AG08396 (cell line): ENCODE data around the gene CSTF1.

ENCODE experiments used
- DNase-seq: peaks from one replicate; pipeline ENCODE4 v3.0.0; 2012; ENCODE audit warnings: low spot score, mixed read lengths

Gene CSTF1

DNA sequence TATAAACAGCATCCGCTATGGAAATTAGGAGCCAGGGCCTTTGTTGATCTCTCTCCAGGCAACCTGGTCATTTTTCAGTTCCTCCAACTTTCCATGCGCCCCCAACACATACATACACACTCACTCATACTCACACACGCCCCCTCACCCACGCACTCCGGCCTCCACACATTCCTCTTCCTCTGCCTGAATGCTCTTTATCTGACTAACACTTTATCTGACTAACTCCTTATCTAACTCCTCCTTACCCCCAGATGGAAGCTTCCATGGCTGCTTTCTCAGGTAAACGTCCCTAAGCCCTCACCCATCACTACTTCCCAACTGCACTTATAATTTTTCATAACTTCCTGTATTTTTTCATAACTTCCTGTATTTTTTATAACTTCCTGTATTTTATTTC, 37.1 kb downstream of the CSTF1 start:
- peak; percentile 57 for DNase-seq

DNA sequence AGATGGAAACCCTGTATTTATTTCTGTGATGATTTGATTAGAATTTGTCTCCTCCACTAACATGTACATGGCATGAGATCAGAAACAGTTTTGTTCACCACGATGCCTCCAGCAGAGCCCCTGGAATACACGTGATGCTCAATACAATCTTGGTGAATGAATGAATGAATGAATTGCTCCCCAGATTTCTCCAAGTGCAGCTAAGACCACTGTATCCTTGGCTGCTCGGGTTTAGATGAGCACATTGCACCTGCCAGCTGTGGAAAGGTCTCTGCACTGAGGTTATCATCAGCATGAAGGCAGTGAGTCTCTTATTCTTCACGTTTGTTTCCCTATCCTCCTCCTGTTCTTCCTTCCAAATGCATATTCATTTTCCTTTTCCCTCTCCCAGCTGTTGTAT, 37.5 kb downstream of the CSTF1 start:
- DNase-seq, result no peak

DNA sequence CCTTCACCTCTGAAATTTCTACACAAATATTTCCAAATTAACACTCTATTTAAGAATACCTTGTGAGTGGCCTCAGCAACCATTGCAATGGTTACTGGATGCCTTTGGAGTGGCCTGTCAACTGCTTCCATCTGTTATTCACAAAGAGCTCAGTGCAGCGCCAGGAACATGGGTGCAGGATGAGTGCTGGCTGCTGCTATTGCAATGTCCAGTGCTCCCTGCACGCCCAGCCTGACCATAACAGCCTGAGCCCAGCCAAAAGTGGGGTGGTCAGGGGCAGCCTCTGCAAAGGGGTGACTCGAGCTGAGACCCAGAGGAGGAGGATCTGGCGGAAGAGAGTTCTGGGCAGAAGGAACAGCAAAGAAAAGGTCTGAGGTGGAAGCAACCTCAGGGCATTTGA, 38.0 kb downstream of the CSTF1 start:
- DNase-seq, result peak; percentile 36

DNA sequence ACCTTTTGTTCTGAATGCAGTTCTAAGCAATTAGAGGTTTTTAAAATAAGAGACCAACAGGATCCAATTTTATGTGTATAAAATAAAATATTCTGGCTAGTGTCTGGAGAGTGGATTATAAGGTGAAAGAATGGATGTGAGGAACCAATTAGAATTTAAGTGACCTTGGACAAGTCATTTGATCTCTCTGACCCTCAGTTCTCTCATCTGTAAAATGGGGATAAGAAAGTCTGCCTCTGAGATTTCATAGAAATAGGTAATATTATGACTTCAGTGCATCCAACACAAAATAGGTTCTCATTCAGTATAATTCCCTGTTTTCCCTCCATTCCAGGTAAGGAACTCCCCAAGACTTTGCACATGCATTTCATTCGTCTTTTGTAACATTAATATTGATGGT, 38.5 kb downstream of the CSTF1 start:
- DNase-seq, result no peak

DNA sequence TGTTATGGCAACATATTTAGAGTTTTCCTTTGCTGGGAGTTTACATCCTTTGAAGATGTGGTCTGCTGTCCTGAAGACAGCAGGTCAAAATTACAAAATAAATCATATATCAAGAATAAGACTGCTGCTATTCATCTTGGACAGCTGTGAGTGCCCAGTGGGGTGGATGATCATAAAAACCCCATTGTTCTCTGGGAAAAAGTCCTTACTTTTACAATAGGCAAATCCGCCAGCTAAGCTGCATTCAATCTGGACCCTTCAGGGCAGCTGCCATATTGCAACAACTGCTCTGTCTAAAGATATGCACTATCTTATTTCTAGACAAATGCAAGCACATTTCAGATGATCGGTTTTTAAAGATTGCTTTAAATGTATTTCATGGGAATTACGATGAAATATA, 39.0 kb downstream of the CSTF1 start:
- DNase-seq, result no peak

DNA sequence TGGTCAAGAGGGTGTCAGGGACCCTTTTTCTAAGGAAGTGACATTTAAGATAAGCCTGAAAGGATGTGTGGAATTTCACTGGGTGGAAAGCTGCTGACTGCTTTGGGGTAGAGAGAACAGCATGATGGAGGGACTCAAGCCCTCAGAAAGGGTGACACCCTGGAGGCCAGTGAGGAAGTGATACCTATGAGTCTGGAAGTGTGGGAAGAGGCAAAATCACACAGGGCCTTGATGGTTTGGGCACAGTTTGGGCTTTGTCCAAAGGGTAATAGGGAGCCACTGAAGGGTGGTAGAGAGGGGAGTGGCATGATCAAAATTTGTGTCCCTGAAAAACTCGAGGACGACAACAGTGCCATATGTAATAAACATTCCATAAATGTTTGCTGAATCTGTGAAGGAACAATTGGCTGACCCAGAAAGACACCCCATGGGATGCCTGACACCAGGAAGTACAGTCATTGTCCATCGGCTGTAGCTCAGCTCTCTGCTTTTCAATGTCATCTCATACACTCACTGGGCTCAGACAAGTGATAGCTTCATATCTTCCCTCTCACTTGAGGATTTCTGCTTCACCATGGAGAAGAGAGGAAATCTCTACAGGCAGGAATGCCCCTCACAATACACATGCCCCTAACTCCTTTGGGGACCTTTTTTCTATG, 40.9 kb downstream of the CSTF1 start:
- peak; percentile 29 for DNase-seq

DNA sequence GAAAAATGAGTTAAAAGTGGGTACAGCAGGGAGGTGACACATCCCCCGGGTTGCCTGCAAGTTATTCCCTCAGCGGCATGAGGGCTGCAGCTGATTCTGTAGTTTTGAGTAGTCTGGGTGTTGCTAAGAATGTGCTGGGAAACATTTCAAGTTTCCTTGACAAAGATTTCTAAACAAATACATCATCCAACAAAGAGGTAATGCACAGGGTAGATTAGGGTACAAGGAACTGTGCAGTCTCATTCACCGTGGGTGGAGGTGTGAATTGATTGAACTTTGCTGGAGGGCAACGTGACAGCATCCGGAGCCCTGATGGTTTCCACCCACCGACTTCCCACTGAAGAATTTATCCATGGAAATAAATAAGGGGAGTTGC, 41.4 kb downstream of the CSTF1 start:
- peak; percentile 58 for DNase-seq

DNA sequence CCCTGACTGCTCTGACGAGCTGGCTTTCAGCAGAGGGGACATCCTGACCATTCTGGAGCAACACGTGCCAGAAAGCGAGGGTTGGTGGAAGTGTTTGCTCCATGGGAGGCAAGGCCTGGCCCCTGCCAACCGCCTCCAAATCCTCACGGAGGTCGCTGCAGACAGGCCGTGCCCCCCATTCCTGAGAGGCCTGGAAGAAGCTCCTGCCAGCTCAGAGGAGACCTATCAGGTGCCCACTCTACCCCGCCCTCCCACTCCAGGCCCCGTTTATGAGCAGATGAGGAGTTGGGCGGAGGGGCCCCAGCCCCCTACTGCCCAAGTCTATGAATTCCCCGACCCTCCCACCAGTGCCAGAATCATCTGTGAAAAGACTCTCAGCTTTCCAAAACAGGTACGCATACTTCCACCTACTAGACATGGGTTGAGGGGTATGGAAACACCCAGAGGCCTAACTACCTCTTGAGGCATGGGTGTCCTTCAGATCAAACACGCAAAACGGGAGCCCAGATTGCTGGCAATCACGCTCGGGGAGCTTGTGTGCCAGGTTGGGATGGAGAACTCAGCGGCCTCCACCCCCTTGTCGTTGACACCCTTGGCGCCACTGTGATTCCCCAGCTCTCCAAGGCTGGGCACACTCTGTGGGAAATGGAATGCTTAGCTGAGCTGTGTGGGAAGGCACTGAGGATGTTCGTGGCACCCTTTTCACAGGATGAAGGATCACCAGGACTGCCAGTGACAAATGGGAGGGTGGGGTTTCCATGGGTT, 44.9 kb downstream of the CSTF1 start:
- no peak for DNase-seq

DNA sequence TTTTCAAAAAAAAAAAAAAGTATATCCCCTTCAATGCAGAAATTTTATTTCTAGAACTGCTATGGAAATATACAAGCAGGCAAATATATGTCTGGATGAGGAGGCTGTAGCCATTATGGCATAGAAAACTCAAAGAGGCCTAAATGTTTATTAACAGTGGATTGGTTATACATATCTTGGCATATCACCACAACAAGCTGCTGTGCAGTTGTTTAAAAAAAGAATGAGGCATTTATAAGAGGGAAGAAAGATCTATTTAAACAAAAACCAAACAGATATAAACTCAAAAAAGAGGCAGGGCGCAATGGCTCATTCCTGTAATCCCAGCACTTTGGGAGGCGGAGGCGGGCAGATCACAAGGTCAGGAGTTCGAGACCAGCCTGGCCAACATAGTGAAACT, 45.8 kb downstream of the CSTF1 start:
- no peak for DNase-seq

DNA sequence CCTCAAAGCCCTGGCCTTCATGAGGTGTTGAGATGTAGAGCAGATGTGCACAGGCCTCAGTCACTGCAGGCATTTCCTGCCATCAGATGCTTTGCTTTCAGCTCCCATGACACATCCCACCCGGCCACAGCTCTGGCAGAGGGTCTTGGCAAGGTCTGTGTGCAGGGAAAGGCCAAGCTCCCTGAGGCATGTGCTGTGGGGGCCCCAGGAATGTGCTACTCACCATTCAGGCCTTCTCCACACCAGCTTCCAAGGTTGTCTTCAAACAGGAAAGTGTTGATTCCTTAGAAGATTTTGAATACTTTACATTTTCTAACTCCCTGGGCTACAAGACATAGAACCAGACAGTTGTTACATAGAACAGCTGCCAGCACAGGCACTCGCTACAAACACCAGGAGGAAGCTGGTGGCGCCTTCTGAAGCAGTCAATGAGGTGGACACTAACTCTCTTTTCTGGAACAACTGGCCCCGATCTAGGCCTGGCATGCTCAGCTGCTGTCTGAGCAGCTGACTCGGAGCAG, 47.4 kb downstream of the CSTF1 start:
- DNase-seq, result peak; percentile 90

DNA sequence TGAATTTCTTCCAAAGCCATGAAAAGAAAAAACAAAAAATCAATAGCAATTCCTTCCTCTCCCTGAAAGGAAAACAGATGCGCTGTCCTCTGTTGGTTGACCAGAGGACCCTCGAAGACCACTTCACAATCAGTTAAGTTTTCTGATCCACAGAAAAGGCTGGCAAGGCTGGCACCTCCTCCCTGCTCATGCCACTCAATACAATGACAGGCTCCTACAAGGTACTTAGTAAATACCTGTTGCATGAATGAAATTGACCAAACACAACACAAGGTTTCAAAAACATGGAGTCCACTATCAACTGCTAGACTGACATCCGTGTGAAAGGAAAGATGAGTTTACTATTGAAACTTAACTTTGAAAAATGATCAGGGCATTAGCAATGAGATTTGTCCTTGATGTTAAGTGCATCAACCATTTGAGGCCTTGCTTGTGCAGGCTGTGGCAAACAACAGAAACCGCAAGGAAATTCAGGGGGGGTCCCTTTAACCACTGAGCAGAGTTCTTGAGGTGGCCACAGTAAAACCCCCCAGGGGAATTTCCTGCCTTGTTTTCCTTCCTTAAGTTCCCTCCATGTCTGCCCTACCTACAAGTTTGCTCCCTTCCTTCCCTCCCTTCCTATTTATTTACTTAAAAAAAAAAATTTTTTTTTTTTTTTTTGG, 48.0 kb downstream of the CSTF1 start:
- DNase-seq, result no peak

DNA sequence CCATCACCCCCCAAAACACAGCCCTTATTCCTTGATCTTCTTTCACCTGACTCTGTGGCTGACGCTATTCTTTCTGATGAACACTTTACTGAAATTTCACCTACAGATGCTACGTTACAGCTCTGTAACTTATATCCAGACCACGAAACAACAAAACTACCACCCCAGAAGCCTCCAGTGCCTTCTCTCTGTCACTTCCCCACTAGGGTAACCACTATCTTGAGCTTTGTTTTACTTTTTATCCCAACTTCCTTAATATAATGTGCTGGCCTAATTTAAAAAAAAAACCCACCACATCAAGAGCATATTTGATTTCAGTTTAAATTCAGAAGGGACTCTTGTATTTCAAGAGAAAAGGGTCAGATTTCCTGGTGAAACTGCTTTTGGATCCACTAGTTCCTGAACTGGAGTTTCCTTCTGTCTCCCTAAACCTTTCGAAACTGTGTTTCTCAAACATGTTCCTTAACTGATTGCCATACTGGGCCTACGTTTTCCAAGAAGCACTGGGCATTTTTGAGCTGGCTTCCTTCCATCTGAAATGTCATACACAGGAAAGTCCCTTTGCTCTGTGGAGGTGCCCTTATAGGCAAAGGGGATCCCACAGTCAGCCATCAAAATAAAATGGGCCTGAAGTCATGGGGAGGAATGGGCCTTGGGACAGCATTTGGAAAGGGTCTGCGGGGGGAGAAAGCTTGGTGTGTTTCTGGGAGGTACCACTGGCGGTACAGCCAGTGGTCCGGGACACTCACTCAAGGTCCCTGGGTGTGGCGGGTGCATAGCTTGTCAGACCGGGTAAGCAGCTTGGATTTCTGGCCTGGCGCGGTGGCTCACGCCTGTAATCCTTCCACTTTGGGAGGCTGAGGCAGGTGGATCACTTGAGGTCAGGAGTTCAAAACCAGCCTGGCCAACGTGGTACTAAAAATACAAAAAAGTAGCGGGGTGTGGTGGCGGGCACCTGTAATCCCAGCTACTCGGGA, 50.2 kb downstream of the CSTF1 start:
- no peak for DNase-seq

DNA sequence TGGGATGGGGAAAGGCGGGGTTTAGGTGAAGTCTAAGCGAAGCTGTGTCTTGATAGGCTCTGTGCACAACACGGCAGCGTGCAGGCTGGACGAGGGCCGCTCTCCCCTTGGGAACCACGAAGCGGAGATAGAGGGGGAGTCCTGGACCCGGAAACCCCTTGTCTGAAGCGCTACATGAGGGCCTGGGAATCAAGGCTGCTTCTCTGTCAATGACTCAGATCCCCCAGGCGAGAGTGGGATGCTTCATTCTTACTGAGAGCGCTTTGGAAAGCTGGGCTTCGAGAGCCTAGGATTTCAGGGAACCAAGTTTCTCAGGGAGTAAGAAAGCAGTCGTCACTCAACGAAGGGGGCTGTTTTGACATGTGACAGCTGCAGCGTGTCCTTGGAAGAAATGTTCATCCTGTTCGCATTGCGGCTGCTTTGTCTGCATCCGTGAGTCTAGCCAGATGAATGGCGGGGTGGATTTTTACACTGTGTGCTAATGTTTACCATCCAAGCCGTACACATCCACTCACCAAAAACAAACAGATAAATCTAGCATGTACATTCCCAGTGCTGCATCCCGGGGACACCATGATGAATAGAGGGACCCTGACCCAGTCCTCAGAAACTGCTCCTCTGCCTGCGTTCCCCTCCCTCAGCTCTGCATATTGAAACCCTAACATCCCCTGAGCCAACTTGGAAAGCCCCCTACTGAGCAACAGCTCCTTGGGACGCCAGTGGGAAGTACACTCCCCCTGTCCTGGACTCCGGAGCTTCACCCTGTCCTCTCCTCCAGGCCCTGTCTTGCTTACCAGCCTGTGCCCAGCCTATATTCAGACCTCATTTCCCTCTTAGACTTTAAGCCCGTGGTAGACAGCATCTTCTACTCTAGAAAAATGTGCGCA, 51.5 kb downstream of the CSTF1 start:
- DNase-seq, result peak; percentile 26

DNA sequence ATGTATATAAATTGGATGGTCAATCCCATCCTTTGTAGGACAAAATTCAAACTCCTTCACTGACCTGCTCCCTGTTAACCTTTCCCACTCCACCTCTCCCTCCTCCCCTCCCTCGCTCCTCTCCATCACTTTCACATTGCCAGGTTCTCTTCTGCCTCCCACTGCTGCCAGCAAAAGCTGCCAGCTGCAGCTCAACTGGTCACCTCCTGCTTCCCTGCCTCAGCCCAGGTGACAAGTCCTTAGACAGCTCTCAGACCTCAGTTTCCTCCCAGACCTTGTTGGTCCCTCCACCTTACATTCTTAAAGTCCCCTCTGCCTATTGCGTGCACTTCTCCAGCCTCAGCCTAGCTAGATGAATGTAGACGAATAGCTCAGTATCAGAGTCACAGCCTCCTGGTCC, 52.7 kb downstream of the CSTF1 start:
- DNase-seq, result no peak

DNA sequence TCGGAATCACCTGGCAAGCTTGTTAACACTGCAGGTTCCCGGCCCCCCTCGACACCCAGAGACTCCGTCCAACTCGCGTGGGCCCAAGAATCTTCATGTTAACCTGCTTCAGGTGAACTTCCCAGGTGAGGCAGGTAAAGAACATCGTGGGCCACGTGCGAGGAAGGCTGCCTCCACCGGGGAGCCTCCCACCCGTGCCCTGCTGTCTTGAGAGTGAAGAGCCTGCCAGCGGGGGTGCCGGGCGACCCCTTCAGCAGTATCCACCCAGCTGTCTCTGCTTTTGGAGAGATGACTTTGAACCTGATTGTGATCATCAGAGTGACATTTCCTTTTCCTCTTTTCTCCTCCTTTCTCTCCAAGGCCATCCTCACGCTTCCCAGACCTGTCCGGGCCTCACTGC, 53.1 kb downstream of the CSTF1 start:
- DNase-seq, result no peak

DNA sequence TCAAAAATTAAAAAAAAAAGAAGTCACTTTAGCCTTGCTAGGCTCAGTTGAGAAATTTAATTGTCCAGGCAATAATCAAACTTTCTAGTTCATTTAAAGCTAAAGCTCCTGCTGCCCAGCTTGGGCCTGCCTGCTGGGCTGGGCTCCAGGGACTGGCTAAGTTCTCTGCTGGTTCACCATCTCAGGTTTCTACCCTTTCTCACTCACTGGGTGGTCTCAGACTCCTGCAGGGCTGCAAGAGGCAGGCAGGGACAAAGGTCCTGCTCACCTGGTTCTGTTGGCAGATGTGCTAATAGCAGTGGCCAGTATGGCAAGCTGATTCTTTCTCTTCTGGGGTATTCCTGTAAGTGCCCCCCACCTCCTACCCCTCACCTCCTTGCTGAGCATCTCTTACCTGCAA, 54.8 kb downstream of the CSTF1 start:
- no peak for DNase-seq

DNA sequence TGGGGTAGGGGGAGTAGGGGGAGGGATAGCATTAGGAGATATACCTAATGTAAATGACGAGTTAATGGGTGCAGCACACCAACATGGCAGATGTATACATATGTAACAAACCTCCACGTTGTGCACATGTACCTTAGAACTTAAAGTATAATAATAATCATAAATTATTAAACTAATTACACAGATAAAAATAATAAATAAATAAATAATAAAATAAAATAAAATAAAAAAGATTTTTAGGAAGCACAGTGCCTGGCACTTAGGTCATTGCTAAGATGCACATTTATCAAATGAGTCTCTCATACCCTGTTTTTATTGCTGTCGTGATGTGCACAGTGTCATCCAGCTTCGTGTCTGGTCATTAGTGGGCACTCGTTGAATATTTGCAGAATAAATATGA, 57.0 kb downstream of the CSTF1 start:
- DNase-seq, result no peak

DNA sequence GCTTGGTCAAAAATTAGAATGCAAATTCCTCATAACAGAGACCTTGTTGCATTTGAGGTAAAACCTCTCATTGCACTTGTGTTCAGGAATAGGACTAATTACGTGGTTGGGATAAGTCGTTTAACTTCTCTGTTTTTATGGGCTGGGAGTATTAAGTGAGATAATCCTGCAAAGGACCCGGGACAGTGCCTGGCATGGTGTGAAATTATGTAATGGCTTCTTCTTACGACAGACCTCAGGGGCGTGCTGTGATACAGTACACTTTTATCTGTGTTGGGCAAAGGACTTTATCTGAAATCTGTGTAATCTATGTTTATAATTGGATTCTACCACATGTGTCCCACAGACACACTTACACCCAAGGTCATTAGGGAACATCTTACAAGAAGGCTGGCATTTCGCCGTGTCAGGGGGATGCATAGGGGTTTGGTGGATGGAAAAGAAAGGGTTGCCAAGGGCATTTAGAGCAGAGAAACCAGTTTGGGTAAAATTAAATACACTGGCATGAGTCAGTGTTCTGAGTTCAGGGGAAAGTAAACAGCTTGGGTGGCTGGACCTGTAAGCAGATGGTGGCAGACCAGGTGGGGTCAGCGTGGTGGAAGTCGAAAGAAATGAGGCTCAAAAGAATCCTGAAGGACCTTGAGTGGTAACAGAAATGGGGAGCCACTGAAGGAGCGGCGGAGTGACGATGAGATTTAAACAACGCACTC, 58.8 kb downstream of the CSTF1 start:
- DNase-seq, result no peak

DNA sequence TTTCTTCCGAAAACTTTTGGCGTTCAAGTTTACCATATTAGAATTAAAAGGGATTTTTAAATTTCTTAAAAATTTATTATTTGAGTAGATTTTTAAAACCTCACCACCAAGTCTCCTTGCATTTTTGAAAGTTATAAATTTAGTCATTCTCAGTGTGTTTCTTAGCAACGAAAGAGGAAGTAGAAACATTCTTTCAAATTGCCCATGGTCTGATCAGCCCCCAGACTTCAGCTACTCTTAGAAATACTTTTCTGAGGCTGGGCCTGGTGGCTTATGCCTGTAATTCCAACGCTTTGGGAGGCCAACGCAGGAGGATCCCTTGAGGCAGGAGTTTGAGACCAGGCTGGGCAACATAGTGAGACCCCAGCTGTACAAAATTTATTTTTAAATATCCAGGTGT, 60.9 kb downstream of the CSTF1 start:
- no peak for DNase-seq

DNA sequence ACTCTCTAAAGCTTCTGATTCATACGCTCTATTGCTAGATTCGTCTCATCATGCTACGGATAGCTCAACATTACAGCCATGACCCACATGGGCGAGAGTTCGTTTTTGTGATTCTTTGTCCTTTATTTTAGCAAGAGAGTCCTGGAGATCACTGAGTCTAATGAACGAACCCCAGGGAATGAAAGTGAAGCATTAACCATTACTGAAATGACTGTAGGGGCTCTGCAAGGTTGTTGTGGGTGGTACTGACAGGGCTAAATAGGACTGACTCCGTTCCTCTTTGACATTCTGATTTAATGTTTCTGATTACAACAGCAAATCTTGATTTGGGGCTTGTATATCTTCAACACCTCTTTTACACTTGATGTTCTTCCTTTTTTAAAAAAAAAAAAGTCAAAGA, 62.3 kb downstream of the CSTF1 start:
- no peak for DNase-seq
